ENCODE measurements around the gene EXO1.
"Not testable (repeated sequence)": the region's sequence is repeated elsewhere in the genome, so short reads cannot be mapped to it uniquely, and the experiment has no call there.

The EXO1 gene

DNA sequence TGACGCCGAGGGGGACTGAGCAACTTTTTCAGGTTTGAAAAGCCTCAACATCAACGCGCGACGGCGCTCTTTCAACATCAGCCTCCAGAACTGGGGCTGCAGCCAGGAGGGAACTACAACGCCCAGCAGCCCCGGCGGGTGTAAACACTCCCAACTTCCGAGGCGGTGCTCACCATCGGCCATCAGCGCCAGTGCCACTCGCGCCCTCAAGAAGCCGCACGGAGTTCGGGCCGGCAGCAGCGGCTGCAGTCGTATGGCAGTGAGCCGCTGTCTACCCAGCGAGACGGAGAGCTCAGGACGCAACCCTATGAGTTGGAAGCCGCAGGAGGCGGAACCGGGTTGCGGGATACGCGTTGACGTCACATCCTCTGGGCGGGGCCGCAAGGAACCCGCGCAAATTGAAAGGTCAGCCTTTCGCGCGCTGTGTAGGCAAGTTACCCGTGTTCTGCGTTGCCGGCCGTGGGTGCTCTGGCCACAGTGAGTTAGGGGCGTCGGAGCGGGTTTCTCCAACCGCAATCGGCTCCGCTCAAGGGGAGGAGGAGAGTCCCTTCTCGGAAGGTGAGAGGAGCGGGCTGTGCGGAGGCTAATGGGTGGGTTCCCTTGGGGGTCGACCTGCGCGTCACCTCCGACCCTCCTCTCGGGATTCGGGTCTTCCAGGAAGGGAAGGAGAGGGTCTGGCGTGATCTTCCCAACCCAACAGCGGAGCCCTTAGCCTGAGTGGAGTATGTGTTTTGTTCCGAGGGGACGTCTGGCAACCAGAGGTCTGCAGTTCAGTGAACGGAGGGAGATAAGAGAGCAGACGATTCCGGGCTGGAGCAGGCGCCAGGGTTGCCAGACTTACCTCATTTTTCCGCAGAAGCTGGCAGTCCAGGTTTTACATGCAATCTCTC lies at the start of gene EXO1:
EXO1 (plus strand) TSS at position 409 of the 890 bp plus-strand sequence. CDS start 2,222 bp downstream, outside the sequence.
- DNase-seq (ENCODE audit: low spot score): peak; percentile 94

DNA sequence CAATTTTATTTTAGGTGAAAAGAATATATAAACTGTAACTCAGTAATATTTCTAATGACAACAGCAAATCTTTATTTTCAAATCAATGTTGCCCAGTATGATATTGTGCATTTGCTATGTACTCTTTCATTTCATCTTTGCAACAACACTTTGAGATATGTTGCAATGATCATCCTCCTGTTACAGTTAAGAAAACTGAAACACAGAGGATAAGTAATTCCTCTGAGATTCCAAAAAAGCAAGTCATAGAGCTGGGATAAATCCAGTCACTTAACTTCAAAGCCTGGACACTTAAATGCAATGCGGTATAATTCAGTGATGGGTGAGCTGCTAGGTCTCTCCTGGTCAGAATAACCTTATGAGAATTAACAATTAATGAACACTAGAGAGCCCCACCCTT lies 48.6 kb upstream of the EXO1 start:
- DNase-seq (ENCODE audit: low spot score): no peak

DNA sequence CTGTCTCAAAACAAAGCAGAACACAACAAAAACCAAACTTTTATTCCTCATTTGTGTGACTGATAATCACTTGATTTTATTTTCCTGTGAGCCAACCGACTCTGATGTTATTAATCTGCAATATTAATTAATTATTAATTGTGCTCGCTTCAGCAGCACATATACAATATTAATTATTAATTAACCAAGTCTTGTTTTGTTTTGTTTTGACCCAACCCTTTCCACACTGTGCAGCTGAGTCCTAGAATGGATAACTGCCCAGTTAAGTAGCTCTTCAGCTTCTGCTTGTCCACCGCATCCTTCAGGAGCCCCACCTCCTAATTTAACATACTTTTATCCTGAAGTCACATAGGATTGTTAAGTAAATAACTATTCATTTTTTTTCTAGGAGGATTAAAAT lies 47.4 kb upstream of the EXO1 start:
- no peak for DNase-seq (ENCODE audit: low spot score)

DNA sequence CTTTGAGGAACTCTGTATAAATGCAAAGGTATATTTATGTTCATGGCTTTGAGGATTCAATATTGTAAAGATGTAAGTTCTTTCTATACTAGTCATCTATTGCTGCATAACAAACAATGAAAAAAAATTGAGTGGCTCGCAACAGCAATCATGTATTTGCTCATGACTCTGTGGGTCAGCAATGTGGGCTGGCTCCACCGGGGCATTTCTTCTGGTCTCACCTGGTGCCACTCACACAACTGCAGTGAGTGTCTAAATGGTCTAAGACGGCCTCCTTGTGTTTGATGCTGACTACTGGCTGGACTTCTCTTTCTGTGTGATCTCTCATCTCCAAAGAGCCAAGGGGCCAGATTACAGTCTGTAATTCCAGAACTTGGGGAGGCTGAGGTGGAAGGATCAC lies 45.1 kb upstream of the EXO1 start:
- DNase-seq (ENCODE audit: low spot score): no peak

DNA sequence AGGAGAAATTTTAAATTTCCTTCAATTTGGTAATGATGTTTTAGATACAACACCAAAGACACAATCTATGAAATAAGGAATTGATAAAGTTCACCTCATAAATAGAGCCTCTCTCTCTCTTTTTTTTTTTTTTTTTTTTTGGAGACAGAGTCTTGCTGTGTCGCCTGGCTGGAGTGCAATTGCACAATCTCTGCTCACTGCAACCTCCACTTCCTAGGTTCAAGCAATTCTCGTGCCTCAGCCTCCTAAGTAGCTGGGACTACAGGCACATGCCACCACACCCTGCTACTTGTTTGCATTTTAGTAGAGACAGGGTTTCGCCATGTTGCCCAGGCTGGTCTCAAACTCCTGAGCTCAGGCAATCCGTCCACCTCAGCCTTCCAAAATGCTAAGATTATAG lies 43.3 kb upstream of the EXO1 start:
- DNase-seq (ENCODE audit: low spot score): not testable (repeated sequence)

DNA sequence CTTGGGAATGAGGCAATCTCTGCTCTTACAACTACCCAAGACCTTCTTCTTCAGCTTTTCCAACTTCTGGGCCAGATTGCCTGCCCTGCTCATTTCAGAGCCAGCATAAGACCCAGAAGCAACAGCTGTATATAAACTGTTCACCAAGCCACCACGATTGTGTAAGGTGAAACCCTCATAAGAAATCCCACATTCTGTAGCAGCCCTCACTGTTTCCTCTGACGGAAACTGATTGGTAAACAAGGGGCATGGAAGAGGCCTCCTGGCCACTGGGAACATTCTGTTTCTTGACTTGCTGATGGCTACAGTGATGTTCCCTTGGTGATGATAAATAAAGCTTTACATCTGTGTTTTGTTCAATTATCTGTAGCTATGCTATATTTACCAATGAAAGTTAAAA lies 39.7 kb upstream of the EXO1 start:
- no peak for DNase-seq (ENCODE audit: low spot score)

DNA sequence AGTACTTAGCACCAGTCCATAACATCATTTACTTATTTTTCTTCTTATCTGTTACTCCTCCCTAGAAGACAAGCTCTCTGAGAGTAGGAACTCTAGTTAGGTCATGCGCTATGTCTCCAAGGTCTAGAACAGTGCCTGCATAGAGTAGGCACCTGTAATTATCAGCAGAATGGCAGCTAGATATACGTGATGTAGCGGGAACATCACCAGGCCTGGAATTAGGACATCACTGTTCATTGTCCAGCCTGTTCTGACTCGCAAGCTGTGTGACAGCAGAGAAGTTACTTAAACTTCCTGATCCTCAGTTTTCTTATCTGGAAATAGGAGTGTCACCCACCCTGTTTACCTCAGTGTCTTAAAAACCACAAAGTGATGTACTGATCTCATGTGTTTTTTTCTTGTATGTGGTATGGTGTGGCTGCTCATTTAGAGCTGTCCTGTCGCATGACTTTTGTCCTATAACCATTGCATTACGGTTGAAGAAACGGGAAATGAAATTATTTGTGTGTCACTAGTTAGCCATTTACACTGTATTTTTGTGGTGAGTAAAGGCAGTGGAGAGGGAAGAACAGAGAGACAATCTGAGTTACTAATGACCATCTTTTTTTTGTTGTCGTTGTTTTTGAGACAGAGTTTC lies 37.1 kb upstream of the EXO1 start:
- no peak for DNase-seq (ENCODE audit: low spot score)

DNA sequence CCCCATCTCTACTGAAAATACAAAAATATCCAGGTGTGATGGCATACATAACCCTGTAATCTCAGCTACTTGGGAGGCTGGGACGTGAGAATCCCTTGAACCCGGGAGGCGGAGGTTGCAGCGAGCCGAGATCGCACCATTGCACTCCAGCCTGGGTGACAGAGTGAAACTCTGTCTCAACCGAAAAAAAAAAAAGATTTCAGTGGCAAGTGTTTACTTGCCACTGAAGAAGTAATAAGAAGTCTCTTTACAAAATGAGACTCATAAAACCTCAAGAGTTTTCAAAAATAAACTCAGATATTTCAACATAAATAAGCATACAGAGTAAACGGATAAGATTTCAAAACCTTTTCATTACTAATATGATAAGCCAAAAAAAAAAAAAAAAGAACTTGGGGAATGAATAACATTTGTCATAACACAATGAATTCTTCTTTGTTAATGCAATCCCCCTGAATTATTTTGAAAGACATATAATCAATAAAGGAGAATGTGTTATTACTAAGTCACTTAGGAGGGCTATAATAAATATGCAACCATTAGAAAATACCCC lies 34.2 kb upstream of the EXO1 start:
- DNase-seq (ENCODE audit: low spot score): no peak

DNA sequence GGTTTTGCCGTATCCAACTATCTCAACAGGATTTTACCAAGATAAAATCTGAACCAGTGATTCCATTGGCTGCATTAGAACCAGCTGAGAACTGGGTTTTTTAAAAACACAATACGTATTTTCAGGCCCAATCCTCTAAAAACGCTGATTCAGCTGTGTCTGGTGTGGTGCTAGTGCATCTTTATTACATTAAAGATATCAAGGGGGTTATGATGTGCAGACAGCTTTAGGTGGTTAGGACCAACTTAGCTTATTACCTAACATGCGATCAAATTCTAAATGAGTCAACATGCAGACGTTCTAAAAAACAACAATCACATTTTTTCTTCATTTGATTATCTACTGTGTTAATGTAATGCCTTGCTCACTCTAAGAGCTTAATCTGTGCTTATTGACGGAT lies 32.0 kb upstream of the EXO1 start:
- DNase-seq (ENCODE audit: low spot score): no peak

DNA sequence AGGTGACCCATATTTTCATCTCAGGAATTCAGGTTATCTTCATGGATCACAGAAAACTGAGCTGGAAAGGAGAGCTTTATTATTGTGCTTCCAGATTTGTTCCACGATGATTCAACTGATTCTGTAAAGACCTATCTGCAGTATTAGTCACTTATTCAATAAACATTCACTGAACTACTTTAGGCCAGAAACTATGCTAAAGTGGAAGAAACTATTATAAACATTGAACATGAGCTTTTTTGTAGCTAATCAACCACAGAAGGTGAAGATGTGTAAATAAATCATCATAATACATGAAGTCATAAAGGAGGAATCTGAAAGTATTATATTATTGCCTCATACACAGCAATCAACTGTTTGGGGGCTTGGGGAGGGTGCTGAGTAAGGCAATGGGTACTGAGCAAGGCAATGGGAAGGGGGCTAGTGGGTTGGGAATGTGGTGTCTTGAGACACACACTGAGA lies 30.6 kb upstream of the EXO1 start:
- DNase-seq (ENCODE audit: low spot score): peak; percentile 31

DNA sequence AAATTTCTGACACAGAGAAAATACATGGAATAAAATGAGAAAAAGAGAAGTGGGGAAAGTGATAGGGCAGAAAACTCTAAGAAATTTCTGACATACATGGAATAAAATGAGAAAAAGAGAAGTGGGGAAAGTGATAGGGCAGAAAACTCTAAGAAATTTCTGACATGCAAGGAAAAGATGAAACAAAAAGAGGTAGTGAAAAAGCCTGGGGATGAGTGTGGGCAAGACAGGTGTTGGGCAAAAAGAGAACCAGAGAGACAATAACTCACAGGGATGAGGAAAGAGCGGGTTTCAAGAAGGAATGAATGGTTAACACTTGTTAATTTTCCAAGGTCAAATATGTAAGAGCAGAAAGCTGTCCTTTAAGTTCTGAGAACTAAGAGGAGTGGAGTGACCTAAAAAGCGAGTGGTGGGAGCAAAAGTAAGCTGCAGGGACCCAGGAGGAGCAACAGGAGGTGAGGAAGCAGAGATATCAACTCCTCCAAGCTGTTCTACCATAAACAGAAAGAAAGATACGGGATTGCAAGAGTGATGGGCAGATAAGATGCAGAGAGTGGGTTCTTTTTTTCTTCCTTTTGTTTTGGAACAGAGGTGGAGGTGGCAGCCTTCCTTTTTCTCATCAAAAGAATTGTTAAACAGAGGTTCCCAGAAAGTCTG lies 29.9 kb upstream of the EXO1 start:
- no peak for DNase-seq (ENCODE audit: low spot score)

DNA sequence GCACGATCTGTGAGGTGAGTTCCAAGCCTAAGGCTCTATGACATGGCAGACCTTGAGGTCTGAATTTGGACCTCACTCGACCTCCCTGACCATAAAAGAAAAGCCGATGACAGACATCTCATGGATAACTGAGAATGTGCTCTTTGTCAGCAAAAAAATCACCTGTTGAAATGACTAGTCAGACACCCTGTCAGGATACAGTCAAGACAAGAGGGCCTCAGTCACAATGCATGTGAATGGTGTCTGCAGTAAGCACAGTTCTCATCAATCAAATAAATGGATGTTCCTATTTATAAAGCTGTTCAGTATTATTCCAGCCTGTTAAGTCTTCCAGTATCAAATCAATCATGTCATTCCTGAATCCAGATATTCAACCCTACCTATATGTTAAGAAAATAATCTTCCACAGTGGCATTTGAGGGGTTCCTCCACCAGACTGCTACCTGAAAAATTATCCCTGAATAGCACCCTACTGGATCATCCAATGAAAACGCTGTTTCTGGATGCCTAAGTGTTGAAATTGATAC lies 28.6 kb upstream of the EXO1 start:
- no peak for DNase-seq (ENCODE audit: low spot score)

DNA sequence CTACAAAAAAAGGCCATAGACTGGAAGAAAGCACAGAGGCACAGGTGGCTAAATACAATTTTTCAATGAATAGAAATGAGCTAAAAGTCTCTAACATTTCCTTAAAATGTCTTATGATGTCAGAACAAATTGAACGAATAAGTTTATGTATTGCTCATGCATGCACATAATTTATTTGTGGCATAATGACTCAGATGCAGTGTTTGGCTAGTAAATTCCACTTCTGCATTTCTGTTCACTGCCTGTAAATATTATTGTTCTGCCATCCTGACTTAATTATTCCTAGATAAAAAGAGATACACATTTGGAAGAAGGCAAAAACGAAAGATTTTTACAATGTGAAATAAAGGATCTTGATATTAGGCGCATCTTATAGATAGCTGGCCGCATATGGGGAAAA lies 26.6 kb upstream of the EXO1 start:
- DNase-seq (ENCODE audit: low spot score): no peak

DNA sequence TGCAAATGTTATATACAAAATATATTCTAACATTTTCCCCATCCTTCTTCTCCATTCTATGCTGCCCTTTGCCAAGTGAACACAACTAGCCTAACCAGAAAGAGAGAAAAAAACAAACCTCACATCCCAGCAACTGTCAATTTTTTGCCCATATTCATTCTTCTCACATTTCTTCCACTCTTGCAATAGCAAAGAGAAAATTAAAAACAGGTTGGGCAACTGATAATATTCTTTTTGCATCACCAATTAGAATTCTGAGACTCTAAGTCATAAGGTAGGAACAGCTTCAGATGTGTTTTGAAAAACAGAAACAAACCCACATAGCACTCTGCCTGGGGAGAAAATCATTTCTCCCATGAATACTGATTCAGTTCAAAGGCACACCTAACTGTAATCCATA lies 25.2 kb upstream of the EXO1 start:
- no peak for DNase-seq (ENCODE audit: low spot score)

DNA sequence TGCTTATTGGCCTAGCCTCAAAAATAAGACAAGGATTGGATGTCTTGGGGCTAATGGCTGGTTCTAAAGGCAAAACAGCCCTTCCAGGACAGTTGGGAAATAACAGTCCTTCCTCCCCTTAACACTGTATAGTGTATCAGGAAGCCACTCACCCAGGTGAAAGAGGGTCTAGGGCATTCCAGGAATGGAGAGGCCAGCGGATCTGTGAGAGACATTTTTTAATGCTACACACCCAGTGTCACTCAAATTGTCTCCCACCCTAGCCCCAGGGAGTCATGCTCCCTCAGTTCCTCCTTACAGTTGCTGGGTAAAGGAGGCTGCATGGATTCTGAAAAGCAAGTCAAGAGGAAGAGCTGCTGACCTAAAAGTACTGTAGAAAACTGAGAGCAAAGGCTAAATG lies 24.1 kb upstream of the EXO1 start:
- no peak for DNase-seq (ENCODE audit: low spot score)

DNA sequence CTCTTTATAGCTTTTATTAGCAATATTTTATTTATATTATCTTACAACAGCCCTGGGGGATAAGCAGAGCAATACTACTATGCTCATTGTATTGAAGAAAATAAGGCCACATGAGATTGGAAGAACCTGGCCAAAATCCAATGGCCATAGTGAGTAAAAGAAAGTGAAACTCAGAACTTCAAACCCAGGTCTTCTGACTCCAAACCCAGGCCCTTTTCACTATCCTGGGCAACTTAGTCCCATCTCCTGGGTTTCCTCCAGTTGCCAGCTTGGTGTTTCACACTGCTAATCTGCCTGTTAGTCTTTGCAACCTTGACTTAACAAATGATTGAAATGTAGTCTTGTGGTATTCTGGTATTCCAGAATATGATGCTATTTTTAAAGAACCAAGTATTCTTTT lies 22.4 kb upstream of the EXO1 start:
- no peak for DNase-seq (ENCODE audit: low spot score)

DNA sequence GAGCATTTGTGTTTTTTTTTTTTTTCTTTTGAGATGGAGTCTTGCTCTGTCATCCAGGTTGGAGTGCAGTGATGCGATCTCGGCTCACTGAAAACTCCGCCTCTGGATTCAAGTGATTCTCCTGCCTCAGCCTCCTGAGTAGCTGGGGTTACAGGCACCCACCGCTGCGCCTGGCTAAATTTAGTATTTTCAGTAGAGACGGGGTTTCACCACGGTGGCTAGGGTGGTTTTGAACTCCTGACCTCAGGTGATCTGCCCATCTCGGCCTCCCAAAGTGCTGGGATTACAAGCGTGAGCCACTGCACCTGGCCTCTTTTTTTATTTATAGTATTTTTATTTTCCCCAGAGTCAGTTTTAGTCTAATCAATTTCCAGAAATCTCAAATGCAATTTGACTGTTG lies 21.4 kb upstream of the EXO1 start:
- DNase-seq (ENCODE audit: low spot score): not testable (repeated sequence)

DNA sequence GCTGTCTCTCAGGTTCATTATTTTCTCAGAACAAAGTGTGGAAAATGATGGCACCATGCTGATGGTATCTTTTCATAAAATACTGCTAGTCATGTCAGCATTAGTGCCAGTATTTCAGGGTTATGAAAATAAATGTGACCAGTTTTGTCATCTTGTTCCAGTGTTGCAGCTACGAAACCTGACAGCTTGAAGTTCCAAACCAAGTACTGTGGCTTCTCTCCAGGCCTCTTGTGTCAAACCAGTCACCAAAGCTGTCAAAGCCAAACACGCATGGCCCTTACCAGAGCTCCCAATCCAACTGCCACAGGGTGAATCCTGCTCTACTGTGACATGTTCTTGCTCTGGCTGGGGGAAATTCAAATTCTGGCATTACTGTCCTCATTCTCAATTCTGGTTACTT lies 20.7 kb upstream of the EXO1 start:
- no peak for DNase-seq (ENCODE audit: low spot score)

DNA sequence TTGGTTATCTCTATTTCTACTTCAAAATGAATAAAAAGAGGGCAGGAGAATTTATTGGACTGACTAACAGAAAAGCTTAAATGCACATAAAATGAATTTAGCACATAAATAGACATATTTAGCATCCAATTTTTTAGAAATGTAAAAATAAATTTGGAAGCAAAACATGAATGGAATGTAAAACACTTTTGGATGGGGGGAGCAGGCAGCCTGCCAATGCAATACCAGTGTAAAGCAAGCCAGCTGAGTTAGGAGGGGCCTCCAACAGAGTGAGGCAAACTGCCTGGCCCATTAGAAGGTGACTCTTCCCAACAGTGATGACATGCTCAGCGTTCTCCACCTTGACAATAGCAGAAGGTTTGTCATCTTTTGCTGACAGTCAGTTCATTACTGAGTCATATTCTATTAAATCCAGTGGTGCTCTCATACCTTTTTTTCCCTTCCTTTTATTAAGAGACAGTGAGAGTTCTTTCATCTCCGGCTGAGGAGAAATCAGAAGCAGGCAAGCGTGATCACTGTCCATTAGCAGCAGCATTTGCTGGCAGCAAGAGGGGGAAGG lies 19.5 kb upstream of the EXO1 start:
- no peak for DNase-seq (ENCODE audit: low spot score)

DNA sequence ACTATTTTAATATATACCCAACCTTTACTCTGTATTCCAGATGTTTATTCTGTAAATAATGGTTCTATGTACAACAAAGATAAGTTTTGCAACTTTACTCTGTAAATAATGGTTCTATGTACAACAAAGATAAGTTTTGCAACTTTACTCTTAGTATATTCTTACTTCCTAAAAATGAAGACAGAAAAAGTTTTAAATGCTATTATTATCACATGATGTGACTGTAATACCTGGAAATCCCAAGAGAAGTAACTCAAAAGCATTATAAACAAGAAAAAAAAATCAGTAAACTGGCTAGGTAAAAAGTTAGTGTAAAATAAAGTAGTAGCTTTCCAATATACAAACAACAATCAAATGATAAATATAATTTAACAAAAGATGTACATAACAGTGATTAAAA lies 18.5 kb upstream of the EXO1 start:
- no peak for DNase-seq (ENCODE audit: low spot score)

DNA sequence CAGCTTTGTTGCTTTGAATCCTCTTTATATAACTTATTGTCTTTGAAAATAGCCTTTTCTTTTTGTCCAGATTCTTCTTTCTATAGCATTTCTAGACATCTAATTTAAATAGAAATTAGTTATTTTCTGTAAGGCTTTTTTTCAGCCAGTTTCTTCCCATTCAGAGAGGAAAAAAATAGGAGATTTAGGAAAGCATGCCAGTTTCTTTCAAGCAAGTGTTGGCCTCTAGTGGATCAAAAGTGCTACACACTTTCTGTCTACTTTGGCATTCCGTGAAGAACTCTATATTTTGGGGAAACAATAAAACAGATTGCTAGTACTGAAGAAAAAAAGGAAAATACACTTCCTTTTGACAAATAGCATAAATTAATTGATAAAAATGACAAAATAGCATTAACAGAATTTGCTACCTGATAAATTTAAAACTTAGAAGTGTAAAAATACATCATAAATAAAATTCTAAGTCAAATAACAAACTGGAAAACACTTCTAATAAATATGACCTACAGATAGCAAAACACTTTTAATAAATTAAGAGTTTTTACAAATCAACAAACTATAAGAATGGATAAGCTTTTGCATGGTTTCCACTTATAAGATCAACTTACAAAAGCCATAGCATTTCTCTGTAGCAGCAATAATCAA lies 13.1 kb upstream of the EXO1 start:
- DNase-seq (ENCODE audit: low spot score): no peak

DNA sequence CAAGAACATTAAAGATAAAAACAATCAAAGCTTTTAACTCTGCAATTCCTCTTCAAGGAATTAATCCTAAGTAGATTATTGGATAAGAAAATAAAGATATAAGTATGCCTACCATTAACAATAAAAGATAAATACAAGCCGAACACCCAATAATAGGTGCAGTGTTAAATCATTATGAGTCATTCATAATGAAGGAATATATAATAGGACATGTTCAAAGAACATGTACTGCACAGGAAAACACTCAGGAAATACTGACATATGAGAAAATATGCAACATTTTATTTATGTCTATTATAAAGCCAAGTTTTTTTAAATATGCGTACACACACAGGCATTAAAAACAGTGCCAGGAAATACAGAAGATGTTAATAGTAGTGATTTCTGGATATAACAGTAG lies 11.1 kb upstream of the EXO1 start:
- no peak for DNase-seq (ENCODE audit: low spot score)

Data from hepatic stellate cell (primary cell).